NCI-H1048 (cell line): Measurements from ENCODE around the gene MRM3.
"Not testable (repeated sequence)": the region's sequence is repeated elsewhere in the genome, so short reads cannot be mapped to it uniquely, and the experiment has no call there.

Experiments
- DNase-seq: peaks from one replicate; lab custom pipeline; 2025; lab: John Stamatoyannopoulos, UW

The MRM3 gene

DNA sequence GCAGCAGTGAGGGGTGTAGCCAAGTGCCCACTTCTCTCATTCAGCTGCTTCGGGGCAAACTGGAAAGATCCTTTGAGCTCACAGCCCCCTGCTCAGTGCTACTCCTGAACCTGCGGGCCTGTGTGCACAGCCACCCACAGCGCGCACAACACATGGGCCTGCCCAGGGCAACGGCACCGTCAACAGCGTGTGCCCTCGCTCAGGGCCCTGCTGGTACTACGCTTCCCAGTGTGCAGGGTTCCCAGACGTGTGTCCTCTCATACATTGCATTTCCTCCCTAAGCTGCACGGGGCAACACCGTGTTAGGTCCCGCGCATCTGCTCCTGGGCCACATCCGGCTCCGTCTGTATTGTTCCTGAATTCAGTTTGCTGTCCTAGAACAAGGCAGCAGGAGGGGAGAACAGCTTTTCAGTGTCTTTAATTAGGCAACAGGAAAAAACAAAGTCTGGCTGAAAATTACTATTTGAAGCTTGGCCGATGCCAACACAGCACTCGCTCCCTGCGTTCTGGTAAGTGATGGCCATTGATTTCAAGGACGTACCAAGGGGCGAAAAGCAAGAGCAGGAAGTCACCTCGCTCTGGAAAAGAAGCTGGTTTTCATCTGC is 15.2 kb downstream of the MRM3 start:
- no peak for DNase-seq

DNA sequence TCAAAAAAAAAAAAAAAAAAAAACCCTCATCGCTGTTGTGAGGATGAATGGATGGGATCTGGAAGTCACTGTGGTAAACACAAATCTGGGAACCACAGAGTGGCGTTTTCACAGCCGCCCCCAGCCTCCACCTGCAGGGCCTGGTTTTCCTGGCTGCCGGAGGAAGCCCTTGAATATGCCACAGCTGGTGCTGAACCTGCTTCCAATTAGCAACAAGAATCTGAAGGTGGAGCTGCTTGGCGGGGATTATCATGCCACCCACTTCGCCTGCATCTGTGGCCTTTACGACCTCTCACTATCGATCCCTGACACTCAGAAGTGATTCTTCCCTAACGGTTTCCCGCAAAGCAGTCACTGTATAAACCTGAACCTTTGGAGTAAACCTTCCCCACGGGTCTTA is 16.1 kb downstream of the MRM3 start:
- no peak for DNase-seq

DNA sequence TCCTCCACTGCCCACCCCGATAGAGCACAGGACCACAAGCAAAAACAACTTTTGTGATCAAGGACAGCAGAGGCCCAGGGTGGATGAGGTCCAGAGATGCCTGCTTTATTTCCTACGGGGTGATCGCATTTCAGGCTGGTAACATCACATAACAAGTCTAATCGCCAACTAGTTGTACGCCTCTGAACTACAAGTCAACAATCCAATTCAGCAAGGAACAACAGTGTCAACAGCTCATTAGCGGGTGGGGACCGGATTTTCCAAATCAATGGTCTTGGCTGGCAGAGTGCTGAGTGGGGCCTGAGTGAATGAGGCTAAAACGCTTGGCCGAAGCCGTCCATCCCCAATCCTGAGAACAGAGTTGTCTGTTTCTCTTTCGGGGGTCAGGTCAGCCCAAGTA is 17.1 kb downstream of the MRM3 start:
- DNase-seq = no peak

DNA sequence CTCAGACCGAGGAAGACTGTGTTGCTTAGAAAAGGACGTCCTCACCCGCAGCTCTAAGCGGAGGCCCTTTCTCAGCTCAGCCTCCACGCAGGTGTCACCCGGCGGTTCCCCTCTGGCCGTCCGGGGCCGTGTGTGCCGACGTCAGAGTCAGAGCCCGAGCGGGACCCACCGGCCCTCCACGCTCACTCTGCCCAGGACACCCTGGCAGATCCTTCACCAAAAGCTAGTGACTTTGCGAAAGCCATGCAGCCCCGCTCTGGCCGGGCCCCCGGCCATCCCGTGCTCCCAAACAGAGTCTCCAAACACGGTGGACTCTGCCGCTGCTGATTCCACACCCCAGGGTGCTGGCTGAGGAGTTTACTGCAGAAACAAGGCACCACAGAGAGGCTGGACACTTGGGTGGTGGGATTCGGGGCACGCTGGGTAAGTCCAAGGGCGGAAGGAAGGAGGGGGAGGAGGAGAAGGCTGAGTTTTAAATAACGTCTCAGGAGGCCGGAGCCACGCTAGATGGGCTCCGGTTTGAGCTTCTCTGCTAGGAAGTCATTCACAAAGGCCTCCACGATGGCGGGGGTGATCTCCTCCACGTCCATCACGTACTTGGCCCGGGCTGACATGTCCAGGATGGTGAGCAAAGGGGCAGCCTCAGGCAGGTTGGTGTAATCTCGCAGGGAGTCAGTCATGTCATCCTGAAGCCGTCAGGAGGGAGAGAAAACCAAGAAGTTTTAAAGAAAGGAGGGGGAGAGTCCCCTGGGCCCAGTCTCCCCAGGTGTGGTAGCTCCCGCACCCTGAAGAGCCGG is 18.5 kb downstream of the MRM3 start:
- DNase-seq = no peak

DNA sequence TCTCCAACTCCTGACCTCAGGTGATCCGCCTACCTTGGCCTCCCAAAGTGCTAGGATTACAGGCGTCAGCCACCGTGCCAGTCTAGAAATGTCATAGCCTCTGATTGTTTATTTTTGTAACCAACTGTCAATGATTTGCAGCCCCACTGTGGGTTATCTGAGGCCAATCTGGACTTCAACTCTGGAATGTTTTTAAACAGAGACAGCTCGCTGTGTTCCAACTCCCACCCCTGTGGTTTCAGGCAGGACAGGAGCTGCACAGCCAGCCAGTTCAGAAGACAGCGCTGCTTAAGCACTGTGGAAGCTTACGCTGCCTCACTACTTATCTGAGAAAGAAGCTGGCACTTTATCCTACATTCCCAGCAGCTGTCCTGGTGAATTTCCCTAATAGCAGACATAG is 19.5 kb downstream of the MRM3 start:
- no peak for DNase-seq

DNA sequence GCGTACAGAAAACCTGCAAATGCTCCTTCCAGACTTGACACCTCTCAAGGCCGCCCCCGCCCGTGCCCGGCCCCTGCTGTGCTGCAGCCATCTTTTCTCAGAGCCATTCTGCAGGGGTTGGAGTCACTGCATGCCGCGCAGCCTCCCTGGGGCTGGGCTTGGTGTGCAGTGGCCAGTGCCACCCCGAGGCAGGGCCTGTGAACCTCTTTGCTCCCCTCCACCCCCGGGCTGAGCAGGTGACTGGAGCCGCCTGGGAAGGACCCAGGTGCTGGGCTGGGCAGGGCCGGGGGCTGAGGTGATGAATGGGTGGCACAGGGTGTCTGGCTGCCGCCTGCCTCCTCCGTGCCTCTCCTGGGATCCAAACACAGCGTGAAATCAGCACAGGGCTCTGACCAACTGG is 20.3 kb downstream of the MRM3 start:
- no peak for DNase-seq

DNA sequence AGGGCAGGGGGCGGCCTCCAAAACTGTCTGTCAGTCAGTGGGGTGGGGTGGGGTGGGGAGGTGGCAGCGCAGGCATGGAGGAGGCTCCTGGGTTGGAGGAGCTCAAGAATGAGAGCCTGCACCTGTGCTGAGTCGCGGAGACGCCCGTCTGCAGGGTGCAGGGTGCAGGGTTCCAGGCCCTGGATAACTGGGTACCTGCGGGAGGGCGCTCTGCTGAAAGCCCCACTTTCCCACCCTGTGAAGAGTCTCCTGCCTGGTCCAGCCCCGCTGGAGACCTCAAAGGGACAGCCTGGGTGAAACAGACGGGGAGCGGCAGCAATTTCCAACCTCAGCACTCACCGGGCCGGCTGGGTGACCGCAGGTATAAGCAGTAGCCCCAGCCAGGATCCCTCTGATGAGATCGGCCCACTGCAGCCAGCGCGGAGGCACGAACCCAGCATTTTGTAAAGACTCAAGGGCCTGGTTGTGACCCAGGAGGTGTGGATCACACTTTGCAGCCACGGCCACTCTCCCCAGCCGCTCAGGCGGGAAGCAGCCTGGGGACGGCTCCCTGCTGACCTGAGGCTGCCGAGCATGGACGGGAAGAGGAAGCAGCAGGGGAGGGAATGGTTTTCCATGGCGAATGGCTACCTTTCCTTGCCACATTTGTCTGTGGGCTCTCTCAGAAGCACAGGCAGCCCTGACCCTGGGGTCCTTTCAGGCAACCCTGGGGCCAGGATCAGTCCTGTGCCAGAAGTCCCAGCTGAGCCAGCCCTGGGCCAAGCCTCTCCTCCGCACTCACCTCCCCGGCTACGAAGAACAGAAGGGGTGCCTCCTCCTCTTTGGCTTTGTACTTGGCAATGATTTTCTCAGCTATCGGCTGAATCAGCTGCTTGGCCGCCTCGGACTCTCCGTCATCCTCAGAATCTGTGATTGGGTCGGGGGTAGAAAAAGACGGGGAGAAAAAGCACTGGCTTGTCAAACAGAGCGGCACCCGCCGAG is 21.0 kb downstream of the MRM3 start:
- no peak for DNase-seq

DNA sequence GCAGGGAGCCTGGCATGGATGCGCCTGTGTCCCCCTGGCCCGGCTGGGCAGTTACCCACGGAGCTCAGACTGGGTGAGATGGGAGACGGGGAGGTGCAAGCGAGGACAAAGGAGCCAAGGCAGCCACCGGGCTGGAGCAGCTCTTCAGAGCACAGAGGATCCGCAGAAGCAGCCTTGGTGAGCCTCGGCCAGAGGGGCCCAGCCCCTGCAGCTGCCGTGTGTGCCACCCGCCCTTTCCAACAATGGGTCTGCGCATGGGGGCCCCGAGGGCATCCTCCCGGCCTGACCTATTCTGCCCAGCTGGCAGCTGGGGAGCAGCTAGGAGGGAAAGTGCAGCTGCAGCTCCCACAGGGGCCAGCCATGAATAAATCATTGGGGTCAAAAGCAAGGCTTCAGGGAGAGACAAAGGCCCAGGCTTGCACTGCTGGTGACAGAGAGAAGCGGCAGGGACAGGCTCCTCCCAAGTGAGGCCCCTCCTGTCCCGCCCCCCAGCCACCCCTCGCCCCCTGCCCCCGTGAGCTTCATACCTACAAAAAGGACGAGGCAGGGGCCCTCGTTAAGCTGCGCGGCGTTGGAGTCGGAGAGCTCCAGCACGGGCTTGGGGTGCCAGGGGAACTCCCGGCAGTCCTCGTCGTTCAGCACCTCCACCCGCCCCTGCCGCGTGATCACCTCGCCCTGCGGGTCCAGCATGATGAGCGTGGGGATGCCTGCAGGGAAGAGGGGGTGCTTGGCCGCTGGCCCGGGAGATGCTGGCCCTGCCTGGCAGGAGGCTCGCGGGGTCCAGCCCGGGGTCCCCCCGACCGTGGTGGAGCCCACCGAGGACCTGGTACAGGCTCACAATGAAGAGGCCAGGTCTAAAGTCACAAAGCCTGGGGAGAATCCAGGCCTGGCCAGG is 22.6 kb downstream of the MRM3 start:
- DNase-seq = no peak

DNA sequence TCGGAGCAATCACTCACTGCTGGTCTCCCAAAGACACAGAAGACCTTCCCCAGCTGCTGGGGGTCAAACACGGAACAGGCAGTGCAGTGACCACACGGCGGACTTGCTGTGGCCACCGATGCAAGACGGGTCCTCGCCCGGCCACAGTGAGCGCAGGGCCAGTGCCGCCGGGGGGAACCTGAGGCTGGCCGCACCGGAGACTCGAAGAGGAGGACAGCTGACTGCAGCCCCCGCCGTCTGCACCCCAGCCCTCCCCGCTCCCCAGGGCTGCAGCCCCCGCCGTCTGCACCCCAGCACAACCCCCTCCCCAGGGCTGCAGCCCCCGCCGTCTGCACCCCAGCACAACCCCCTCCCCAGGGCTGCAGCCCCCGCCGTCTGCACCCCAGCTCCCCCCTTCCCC is 23.7 kb downstream of the MRM3 start:
- not testable (repeated sequence) for DNase-seq

DNA sequence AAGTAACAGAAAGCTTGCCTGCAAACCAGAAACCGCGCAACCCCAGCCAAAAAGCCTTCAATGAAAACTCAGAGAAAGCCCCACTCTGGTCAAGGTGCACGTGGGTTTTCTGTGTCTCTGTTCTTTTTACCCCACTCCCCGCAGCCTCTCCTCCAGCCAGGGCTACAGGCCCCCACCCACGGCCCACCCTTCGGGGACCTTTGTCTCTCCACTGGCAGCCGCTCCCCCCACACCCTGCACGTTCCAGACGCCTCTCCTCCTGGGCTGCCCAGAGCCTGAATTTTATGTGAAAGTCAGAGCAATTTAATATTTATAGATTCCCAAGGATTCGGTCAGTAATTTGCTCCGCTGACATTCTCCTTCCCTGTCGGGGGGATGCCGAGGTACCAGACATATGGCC is 24.2 kb downstream of the MRM3 start:
- DNase-seq = no peak

DNA sequence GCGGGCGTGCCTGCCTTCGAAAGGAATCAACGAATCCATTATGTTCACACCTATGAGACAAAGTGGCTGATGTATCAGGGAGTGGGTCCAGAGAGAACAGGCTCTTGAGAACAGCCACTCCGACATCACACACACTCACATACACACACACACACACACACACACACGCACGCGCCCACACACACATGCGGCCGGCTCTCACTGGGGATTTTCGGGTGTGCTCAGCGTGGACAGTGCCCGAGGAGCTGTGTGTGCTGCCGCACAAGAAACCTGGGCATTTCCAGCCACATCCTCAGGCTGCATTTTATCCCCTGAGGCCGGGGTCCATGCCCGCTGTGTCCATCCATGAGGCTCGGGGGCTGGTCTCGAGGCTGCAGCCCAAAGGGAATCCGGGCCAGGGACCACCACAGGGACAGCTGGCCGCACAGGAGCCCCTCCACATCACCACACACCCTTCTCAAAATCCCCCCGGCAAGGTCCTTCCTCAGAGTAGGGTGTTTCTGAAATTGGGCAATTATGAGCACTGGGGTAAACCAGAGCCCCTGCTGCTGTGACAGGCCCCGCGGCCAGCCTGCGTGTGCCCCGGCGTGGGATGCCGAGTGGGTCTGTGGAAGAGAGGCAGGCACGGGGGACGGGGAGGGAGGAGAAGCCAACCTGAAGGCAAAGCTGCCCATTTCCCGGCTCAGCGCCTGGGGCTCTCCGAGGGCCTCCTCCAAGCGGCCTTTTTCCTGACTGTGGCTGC is 24.8 kb downstream of the MRM3 start:
- DNase-seq = no peak

DNA sequence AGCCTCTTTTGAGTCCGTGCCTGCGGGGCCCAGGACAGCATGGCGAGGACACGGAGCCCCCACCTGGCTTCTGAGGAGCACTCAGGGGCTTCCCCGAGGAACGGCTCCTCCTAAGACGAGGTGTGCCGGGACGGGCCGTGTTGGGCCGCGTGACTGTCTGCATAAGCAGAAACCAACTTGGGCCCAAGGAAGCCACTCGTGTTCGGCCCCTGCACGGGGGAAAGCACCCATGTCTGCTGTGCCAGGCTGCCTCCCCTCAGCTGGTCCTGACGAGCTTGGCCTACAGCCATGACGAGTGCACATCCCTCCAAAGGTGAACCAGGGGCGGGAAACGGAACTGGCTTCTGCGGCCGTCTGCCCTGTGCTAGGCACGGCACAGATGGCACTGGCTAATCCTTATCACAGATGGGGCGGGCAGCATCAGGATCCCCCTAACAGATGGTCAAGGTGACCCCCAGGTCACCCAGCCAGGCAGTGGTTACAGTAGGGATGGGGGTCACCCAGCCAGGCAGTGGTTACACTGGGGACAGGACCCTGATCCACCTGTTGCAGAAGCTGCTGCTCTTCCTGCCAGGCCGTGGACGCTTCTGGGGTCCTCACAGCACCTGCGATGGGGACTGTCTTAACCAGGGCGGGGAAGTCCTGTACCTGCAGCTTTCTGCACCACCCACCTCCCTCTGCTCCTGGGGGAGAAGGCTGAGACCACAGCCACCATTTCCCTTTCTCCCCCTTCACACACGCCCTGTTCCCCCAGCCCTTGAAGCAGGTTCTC is 25.6 kb downstream of the MRM3 start:
- DNase-seq = no peak

DNA sequence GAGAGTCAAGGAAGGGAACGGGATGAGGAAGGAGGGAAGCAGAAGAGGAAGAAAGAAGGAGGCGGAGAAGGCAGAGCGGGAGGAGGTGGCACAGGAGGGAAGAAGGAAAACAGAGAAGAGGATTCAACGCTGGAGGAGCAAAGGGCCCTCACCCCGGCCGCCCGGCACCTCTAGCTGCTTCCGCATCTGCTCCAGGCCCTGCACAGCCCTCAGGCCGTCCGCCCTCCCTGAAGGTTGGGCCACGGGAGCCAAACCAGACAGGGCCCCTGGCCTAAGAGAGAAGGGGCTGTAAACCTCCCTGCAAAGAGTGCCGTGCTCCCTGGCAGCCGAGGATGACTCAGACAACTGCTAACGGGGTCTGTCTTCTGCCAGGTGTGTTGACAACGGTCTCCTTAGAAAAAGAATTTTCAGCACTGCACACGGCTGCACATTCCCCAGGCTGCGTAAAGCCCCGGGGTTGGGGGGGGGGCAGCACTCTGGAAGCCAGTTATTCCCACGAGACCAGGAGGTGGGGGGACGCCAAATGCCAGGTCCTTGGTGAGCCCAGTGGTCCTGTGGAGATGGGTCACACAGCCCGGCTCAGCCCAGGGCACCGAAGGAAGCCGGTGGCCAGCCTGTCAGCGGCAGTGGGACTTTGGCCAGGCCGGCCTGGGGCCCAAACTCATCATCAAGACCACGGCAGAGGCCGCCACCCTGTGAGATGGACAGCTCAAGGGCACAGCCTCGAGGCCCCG is 29.1 kb downstream of the MRM3 start:
- DNase-seq = no peak

DNA sequence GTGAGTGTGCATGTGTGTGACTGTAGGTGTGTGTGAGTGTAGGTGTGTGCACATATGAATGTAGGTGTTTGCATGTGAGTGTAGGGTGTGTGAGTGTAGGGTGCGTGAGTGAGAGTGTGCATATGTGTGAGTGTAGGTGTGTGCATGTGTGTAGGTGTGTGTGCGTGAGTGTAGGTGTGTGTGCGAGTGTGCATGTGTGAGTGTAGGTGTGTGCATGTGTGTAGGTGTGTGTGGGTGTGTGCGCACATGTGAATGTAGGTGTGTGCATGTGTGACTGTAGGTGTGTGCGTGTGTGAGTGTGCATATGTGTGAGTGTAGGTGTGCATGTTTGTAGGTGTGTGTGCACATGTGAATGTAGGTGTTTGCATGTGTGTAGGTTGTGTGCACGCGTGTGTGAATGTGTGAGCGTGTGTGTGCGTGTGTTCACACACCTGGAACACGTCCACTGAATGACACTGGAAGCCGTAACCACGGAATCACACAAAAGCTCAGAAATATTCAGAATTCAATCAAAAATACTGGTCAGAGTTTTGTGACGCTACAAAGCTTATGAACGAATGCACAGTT is 30.6 kb downstream of the MRM3 start:
- DNase-seq = no peak

DNA sequence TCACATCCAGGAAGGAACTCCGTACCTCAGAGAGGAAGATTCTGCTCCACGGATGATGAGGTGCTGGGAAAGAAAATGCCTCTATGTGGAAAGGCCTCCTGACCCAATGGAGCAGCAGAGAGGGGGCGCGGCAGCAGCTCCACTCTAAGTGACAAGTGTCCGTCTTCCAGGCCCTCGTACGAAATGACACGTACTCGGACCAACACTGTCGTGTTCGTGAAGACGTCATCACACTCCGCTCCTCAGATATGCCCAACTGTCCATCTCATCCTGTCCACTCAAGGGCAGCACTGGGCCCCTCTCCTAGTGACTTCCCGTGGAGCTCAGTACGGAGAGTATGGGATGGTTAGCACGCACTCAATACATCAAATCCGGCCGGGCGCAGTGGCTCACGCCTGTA is 32.2 kb downstream of the MRM3 start:
- DNase-seq = no peak

DNA sequence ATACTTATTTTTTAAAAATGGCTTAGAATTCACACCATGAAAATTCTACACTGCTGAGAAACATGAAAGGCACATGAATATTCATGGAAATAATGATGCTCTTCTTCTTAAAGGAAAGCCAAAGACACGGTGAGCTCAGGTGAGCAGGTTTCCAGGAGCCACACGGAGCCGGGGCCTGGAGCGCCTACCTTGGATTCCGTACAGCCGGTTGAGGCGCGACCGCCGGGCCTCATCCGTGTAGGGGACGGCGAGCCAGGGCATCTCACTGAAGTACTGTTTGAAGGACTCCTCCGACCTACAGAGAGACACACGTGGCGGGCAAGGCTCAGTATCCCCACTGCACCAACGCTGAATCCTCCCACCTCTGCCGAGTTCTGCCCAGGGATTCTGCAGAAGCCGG is 37.1 kb downstream of the MRM3 start:
- no peak for DNase-seq

DNA sequence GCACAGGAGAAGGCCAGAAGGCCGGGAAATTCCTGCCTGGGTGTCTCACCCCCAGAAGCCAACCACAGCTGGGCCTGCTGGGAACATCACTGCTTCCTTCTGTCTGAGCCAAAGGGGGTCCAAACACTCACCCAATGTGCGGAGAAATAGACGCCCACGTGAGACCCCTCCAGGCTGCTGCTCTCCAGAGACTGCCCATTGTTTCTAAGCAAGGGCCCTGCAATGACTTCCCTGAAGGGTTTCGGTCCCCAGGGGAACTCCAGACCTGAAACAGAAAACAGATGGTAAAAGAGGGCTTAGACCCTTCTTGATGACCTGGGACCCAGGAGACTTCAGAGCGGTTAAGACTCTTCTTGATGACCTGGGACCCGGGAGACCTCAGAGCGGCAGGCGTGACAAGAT is 41.3 kb downstream of the MRM3 start:
- no peak for DNase-seq

DNA sequence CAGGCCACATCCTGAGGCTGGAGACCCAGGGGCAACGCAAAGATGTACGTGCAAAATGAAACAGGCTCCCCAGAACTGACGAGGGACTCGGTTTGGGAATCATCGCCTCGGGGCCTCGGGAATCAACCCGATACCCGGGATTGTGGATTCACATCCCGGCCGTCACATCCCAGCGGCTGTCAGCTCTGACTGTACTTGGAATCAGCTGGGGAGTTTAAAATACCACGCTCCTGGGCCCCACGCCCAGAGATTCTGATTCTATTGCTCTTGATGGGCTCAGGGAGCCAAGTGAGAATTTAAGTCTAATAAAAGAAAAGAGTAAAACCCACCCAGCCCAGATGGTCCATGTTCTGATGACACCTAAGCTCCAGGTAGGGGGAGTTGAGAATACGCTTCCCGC is 42.2 kb downstream of the MRM3 start:
- DNase-seq = no peak

DNA sequence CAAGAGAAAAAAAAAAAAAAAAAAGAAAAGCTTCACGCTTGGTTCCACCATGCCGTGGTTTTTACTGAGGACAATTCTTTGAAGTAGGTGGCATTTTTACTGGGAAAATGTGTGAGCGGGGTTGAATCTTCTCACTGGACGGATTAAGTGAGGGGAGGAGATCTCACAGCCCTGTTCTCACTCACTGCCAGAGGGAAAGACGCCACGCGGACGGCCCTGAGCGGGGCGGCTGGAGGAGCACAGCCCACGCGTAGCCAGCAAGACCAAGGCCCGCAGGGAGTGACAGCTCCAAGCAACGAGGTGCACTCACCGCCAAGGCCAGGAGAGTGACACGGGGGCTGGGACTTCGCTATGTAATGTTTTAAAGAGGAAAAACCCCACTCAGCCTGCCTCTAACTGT is 43.1 kb downstream of the MRM3 start:
- DNase-seq = no peak
